Spleen (tissue), 11 donors: ENCODE measurements around the gene FAM161A. TPM values are rescaled to one million over a fixed set of nuclear protein-coding genes. Genes with fewer than 3 reads are reported as not detected.
"Not testable (repeated sequence)": the region's sequence is repeated elsewhere in the genome, so short reads cannot be mapped to it uniquely, and the experiment has no call there.

Experiments used
- DNase-seq: peaks from one replicate; pipeline ENCODE4 v3.0.0-alpha.2; 2020
- H3K27ac ChIP-seq, 8 donors: fragments of 200-600 bp; sonication (generic) in 7 of 8; 1 replicate in 4 of 8; 2 replicates in 4 of 8; pipeline versions ENCODE4 v1.5.0 to v1.8.0; 2016 to 2021; ENCODE audit warnings: inconsistent platforms in 4 of 8, mild to moderate bottlenecking in 4 of 8, moderate library complexity in 1 of 8
- H3K27me3 ChIP-seq, 7 donors: fragments of 200-600 bp; sonication (generic) in 6 of 7; replicated peaks in 1 of 7; 1 replicate in 4 of 7; 2 replicates in 3 of 7; pipeline versions ENCODE4 v1.5.0 to v1.8.0; 2016 to 2021; ENCODE audit warnings: inconsistent platforms in 3 of 7, mild to moderate bottlenecking in 1 of 7
- H3K36me3 ChIP-seq, 6 donors: fragments of 200-600 bp; sonication (generic) in 5 of 6; 1 replicate in 4 of 6; 2 replicates in 2 of 6; pipeline versions ENCODE4 v1.5.0 to v1.8.0; 2016 to 2021; ENCODE audit warnings: inconsistent platforms in 2 of 6
- H3K4me1 ChIP-seq, 6 donors: fragments of 200-600 bp; sonication (generic) in 5 of 6; 1 replicate in 3 of 6; 2 replicates in 3 of 6; pipeline versions ENCODE4 v1.5.0 to v1.8.0; 2016 to 2021; ENCODE audit warnings: inconsistent platforms in 3 of 6
- H3K4me3 ChIP-seq, 8 donors: fragments of 200-600 bp; sonication (generic) in 7 of 8; 1 replicate in 4 of 8; 2 replicates in 4 of 8; pipeline versions ENCODE4 v1.5.0 to v1.8.0; 2016 to 2021; ENCODE audit warnings: inconsistent platforms in 4 of 8, mild to moderate bottlenecking in 4 of 8, moderate library complexity in 2 of 8
- H3K9me3 ChIP-seq, 8 donors: fragments of 200-600 bp; sonication (generic) in 7 of 8; 1 replicate in 4 of 8; 2 replicates in 4 of 8; pipeline versions ENCODE4 v1.5.0 to v1.8.0; 2016 to 2021; ENCODE audit warnings: inconsistent platforms in 4 of 8
- POLR2A ChIP-seq, 3 donors: fragments of 450-650 bp; IDR thresholded peaks; one replicate each; pipeline ENCODE4 v1.5.1; 2017; ENCODE audit warnings: antibody characterized with exemption in 3 of 3, mild to moderate bottlenecking in 1 of 3
- POLR2AphosphoS5 ChIP-seq, 3 donors: sonication (generic); formaldehyde crosslinking; IDR thresholded peaks; one replicate each; pipeline ENCODE4 v1.5.1; 2017; ENCODE audit warnings: antibody characterized with exemption in 3 of 3
- WGBS, 5 donors: extraction: QIAGEN DNeasy Blood & Tissue Kit in 3 of 5; methylation state at CpG; one replicate each; pipeline versions ENCODE4 v1.1.5 to v1.1.7; 2013 to 2018; 5-methylcytosine and 5-hydroxymethylcytosine counted together
- intact Hi-C: fragments of 100-400 bp; cut with DNase I; formaldehyde crosslinking; loops from one replicate; pipeline ENCODE4 v1.15.0; 2023; ENCODE audit warnings: low total_unique reads
- polyA plus RNA-seq, 3 donors: library from polyadenylated mRNA; stranded (reverse); fragments of 200-250 nt; gene quantifications; one replicate each; pipeline ENCODE4 v1.2.1, GENCODE V29; 2013
- total RNA-seq, 7 donors: library from RNA; depleted of rRNA in 3 of 7; stranded (reverse); fragments of >200 nt in 3 of 7; fragmentation: NEBNext Ultra II Directional in 4 of 7; extraction: Animal tissue kit (Norgen Biotek cat#: 25700) in 4 of 7; gene quantifications; one replicate each; pipeline versions ENCODE4 v1.1.0 to v1.2.1, GENCODE V29; 2016 to 2021
- TF ChIP-seq, protein P1 (sequence below), 11 experiments: fragments of 200-600 bp in 7 of 11; fragments of 450-650 bp in 4 of 11; sonication (generic) in 4 of 11; IDR thresholded peaks in 8 of 11; conservative IDR thresholded peaks in 3 of 11; 1 replicate in 7 of 11; 2 replicates in 4 of 11; pipeline versions ENCODE4 v1.4.0 to v1.8.0; 2016 to 2021; ENCODE audit warnings: antibody characterized with exemption in 11 of 11, inconsistent platforms in 4 of 11, mild to moderate bottlenecking in 1 of 11
- donor health status: healthy with polysubstance abuse.
- donor health status: DM: no; HTN: no; CAD: no; lungs with moderate emphysema.
- donor health status: DM: no; HTN: no; CAD: no.
- donor health status: Bipolar disorder and iron deficiency.
- donor health status: healthy.
- donor health status: DM: no; HTN: no; CAD: no.
- donor health status: DM: yes; HTN: yes; CAD: no.

FAM161A gene
- total and polyA plus RNA-seq, 10 donors: 0.76 to 3.1 (median 1.6) TPM

DNA sequence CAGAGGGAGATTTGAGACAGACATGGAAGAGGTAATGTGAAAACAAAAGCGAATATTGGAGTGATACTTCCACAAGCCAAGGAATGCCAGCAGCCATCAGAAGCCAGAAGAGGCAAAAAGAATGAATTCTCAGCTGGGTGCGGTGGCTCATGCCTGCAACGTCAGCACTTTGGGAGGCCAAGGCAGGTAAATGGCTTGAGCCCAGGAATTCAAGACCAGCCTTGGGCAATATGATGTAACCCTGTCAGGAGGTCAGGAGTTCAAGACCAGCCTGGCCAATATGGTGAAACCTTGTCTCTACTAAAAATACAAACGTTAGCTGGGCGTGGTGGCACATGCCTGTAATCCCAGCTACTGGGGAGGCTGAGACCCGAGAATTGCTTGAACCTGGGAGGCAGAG lies 54.8 kb downstream of the FAM161A start:
- 82 to 89% (median 87%) methylated on average over 6 of the region's 6 CpGs for WGBS, 5 donors

DNA sequence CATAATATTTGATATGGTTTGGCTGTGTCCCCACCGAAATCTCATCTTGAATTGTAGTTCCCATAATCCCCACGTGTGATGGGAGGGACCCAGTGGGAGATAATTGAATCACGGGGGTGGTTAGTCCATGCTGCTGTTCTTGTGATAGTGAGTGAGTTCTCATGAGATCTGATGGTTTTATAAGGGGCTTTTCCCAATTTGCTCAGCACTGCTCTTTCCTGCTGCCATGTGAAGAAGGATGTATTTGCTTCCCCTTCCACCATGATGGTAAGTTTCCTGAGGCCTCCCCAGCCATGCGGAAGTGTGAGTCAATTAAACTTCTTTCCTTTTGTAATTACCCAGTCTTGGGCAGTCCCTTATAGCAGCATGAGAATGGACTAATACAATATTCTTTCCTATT lies 56.4 kb downstream of the FAM161A start:
- H3K27ac ChIP-seq, H3K27me3 ChIP-seq, DNase-seq, intact Hi-C loops, H3K9me3 ChIP-seq, H3K4me1 ChIP-seq, H3K36me3 ChIP-seq, H3K4me3 ChIP-seq: not testable (repeated sequence)
- WGBS, 5 donors: 74 to 85% (median 82%) methylated on average over 4 of the region's 4 CpGs

More for the DNA sequence above, 54.8 kb downstream of the FAM161A start:
- Histone ChIP-seq H3K4me1 (no peaks in the 10 kb centered on the region), H3K36me3 (no peaks in the 10 kb centered on the region), H3K9me3 (no peaks in the 10 kb centered on the region), H3K4me3 (no peak overlapping the region), H3K27ac (no peak overlapping the region), H3K27me3 (no peaks in the 10 kb centered on the region)
- DNase-seq: no peak
- intact Hi-C loops: no loop called here
- no peak for TF ChIP-seq POLR2AphosphoS5 (IDR thresholded peaks at IDR 0.05)
- no peak for TF ChIP-seq POLR2A (IDR thresholded peaks at IDR 0.05)
- TF ChIP-seq, protein P1, sequence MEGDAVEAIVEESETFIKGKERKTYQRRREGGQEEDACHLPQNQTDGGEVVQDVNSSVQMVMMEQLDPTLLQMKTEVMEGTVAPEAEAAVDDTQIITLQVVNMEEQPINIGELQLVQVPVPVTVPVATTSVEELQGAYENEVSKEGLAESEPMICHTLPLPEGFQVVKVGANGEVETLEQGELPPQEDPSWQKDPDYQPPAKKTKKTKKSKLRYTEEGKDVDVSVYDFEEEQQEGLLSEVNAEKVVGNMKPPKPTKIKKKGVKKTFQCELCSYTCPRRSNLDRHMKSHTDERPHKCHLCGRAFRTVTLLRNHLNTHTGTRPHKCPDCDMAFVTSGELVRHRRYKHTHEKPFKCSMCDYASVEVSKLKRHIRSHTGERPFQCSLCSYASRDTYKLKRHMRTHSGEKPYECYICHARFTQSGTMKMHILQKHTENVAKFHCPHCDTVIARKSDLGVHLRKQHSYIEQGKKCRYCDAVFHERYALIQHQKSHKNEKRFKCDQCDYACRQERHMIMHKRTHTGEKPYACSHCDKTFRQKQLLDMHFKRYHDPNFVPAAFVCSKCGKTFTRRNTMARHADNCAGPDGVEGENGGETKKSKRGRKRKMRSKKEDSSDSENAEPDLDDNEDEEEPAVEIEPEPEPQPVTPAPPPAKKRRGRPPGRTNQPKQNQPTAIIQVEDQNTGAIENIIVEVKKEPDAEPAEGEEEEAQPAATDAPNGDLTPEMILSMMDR (IDR thresholded peaks at IDR 0.05 in 8 of 11, conservative IDR thresholded peaks at IDR 0.05 in 3 of 11): no peak

DNA sequence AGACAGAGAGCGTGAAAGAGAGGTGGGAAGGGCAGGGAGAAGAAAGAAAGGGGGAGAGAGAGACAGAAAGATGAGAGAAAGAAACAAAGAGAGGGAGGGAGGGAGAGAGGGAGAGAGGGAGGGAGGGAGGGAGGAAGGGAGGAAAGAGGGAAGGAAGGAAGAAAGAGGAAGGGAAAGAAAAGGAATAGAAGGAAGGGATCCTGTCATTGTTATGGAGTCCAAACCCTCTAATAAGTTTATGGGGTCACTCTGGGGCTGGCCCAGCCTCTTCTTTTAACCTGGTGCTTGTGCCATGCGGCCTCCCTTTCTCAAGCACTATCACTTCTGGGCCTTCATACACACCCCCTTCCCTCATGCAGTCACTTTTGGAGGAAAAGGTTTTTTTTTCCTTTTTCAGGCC lies 58.5 kb downstream of the FAM161A start:
- intact Hi-C loops: no loop called here
- TF ChIP-seq POLR2AphosphoS5 (IDR thresholded peaks at IDR 0.05) (no peak), POLR2A (IDR thresholded peaks at IDR 0.05) (no peak)
- TF ChIP-seq, protein P1 (IDR thresholded peaks at IDR 0.05 in 8 of 11, conservative IDR thresholded peaks at IDR 0.05 in 3 of 11): no peak
- peaks cover 0 to 9% (median 6%) of the 10 kb centered on the region in 6 donors for H3K4me1 ChIP-seq
- no peaks in the 10 kb centered on the region for H3K36me3 ChIP-seq
- no peak overlapping the region for H3K4me3 ChIP-seq
- H3K9me3 ChIP-seq: no peaks in the 10 kb centered on the region
- H3K27ac ChIP-seq: no peak overlapping the region
- no peak for DNase-seq
- WGBS, 5 donors: 86 to 100% (median 90%) methylated on average over 2 of the region's 2 CpGs
- H3K27me3 ChIP-seq: no peaks in the 10 kb centered on the region

DNA sequence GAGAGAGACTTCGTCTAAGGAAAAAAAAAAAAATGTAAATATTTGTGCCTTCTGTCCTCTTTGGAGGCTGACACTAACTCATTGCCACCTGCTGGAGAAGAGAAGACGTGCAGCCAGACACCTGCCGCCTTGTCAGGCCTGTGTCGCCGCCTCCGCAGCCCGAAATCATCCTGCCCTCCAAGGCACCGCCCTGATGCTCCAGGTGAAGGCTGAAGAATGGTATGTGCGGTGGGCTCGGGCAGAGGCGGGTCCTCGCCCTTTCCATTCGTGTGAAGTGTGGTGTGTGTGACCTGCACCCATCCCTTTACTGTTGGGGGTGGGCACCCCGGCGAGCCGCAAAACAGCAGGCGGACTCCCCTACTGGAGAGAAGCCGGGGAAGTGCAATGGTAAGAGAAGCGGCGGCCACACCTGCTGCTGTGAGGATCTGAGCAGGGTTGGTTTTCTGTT lies 60.4 kb downstream of the FAM161A start:
- TF ChIP-seq POLR2A (IDR thresholded peaks at IDR 0.05) (no peak), POLR2AphosphoS5 (IDR thresholded peaks at IDR 0.05) (peak in 2 of 3 donors; percentile 20 to 31)
- TF ChIP-seq, protein P1 (IDR thresholded peaks at IDR 0.05 in 8 of 11, conservative IDR thresholded peaks at IDR 0.05 in 3 of 11): peak; percentile 41 to 82 (median 70)

More for the DNA sequence above, 60.4 kb downstream of the FAM161A start:
- peak; percentile 86 for DNase-seq
- Histone ChIP-seq H3K27me3 (no peaks in the 10 kb centered on the region), H3K36me3 (no peaks in the 10 kb centered on the region), H3K4me3 (peak overlapping the region in 3 of 8 donors; percentile 18 to 53 (median 25)), H3K27ac (no peak overlapping the region), H3K4me1 (peaks cover 0 to 9% (median 6%) of the 10 kb centered on the region in 6 donors), H3K9me3 (no peaks in the 10 kb centered on the region)
- 13 to 26% (median 19%) methylated on average over 18 to 20 of the region's 20 CpGs for WGBS, 5 donors
- intact Hi-C loops: no loop called here
